Stomach (tissue), 4 donors: ENCODE data around the gene ADRA2C.

ENCODE experiments used
- CTCF ChIP-seq, 7 experiments: fragments of 450-650 bp in 4 of 7; fragments of 200-600 bp in 3 of 7; sonication (generic) in 3 of 7; IDR thresholded peaks; one replicate each; pipeline ENCODE4 v1.5.1; 2016 to 2019; ENCODE audit warnings: antibody characterized with exemption in 7 of 7, control low read depth in 2 of 7, mild to moderate bottlenecking in 1 of 7
- EP300 ChIP-seq: sonication (generic); formaldehyde crosslinking; IDR thresholded peaks from one replicate; pipeline ENCODE4 v1.6.1; 2017; ENCODE audit warnings: antibody characterized with exemption
- POLR2A ChIP-seq, 4 donors: fragments of 450-650 bp; IDR thresholded peaks; one replicate each; pipeline ENCODE4 v1.6.1; 2016; ENCODE audit warnings: antibody characterized with exemption in 4 of 4, control low read depth in 2 of 4, mild to moderate bottlenecking in 1 of 4, moderate library complexity in 1 of 4
- POLR2AphosphoS5 ChIP-seq, 3 donors: sonication (generic); formaldehyde crosslinking; IDR thresholded peaks; one replicate each; pipeline ENCODE4 v1.6.1; 2016; ENCODE audit warnings: antibody characterized with exemption in 3 of 3

- TF ChIP-seq CTCF (IDR thresholded peaks at IDR 0.05): no peak
- TF ChIP-seq POLR2A (IDR thresholded peaks at IDR 0.05): no peak
- TF ChIP-seq EP300: no peak
- TF ChIP-seq POLR2AphosphoS5 (IDR thresholded peaks at IDR 0.05): no peak
These were observed 17.1 kb upstream of the ADRA2C start for GRCh38 chr4:3749081-3749480.
